Measurements from ENCODE around the gene TRIM41. TPM values are rescaled to one million over a fixed set of nuclear protein-coding genes. Genes with fewer than 3 reads are reported as not detected.

TRIM41 gene
- total and polyA plus RNA-seq, 9 of the 15 experiments (the other 6 are each of a cell fraction or from before 2014, with no cell fraction given): 1.8 to 47.6 (median 20.9) TPM

- no TSS peak for BruUV-seq (replicated peaks)
- CTCF ChIA-PET (ENCODE audit: low intra/inter-chr PET ratio): no interaction called here
- FAIRE-seq: no peak
- peak overlapping the region; percentile 92 to 97 for H3K9ac ChIP-seq (ENCODE audit: insufficient read depth in 1 of 2, low read depth in 2 of 2, low read length in 2 of 2)
- DNase-seq (ENCODE audit: extremely low read depth in 1 of 4, low spot score in 3 of 4): peak in 1 of 4 experiments; percentile 35
- peak overlapping the region; percentile 90 for H3K27ac ChIP-seq (ENCODE audit: extremely low read depth, low read depth, low read length)
- H3K4me1 ChIP-seq (replicated peaks in 1 of 2; ENCODE audit: control insufficient read depth in 2 of 2, insufficient read depth in 2 of 2, low read length in 2 of 2): peaks cover 4 to 50% of the 10 kb centered on the region in 2 experiments; a peak in 4 of 5 replicates
- peaks cover 11% of the 10 kb centered on the region for H3K36me3 ChIP-seq (ENCODE audit: control insufficient read depth, insufficient read depth, low read length)
- H3K9me1 ChIP-seq (ENCODE audit: control insufficient read depth, insufficient read depth, low read length): no peaks in the 10 kb centered on the region
- no peaks in the 10 kb centered on the region for H3K9me3 ChIP-seq (replicated peaks; ENCODE audit: control insufficient read depth, insufficient read depth, low read depth, low read length)
- ATAC-seq: no peak
- POLR2A ChIA-PET: interaction anchor here (0.6 to 1.7 kb wide), 4 partner anchors 15 to 384 kb away, joined by 3 to 7 read pairs (median 6); no protein-coding TSS in a partner anchor
- no peaks in the 10 kb centered on the region for H4K20me1 ChIP-seq (replicated peaks; ENCODE audit: control insufficient read depth, insufficient read depth, low read length)
- H3K79me2 ChIP-seq (ENCODE audit: control insufficient read depth, insufficient read depth, low read length): peaks cover 25% of the 10 kb centered on the region
- H3K4me3 ChIP-seq: peak overlapping the region; percentile 86
- peak overlapping the region; percentile 96 for H3K4me2 ChIP-seq (ENCODE audit: insufficient read depth, low read length)
- intact Hi-C loops (cut with micrococcal nuclease) (no loop called here), in situ Hi-C loops (cut with MboI) (no loop called here)
- peak overlapping the region; percentile 84 for H2AFZ ChIP-seq (ENCODE audit: low read depth, low read length)
- no peaks in the 10 kb centered on the region for H3K27me3 ChIP-seq (ENCODE audit: control insufficient read depth in 2 of 2, insufficient read depth in 2 of 2, low read length in 2 of 2)
- 17% methylated on average over 27 of the region's 27 CpGs for WGBS (ENCODE audit: insufficient coverage, low coverage, missing lambda C conversion rate)
- TF ChIP-seq ETV6 (IDR thresholded peaks at IDR 0.05; ENCODE audit: borderline replicate concordance in 1 of 2, low read depth in 2 of 2, low read length in 1 of 2) (peak in 1 of 2 experiments; percentile 33; a peak in 1 of 4 replicates), ETV6 (CRISPR knock-in tag; IDR thresholded peaks at IDR 0.05; ENCODE audit: borderline replicate concordance) (no peak), SPI1 (IDR thresholded peaks at IDR 0.05; ENCODE audit: borderline replicate concordance, low read depth, low read length) (0 out of 2 replicates have a peak, but pooled peaks have one; percentile 18), HDGF (IDR thresholded peaks at IDR 0.05) (no peak), KDM1A (IDR thresholded peaks at IDR 0.05) (peak in 1 of 2 experiments; percentile 20; a peak in 1 of 4 replicates), MIER1 (IDR thresholded peaks at IDR 0.05; ENCODE audit: low read depth) (no peak), PHF21A (IDR thresholded peaks at IDR 0.05; ENCODE audit: borderline replicate concordance, low read depth) (no peak), JUND (IDR thresholded peaks at IDR 0.05; ENCODE audit: borderline replicate concordance, low read depth, low read length) (0 out of 2 replicates have a peak, but pooled peaks have one; percentile 3), JUND (tag; IDR thresholded peaks at IDR 0.05; ENCODE audit: borderline replicate concordance, low read depth, low read length) (no peak), IRF1 (CRISPR knock-in tag; IDR thresholded peaks at IDR 0.05; ENCODE audit: borderline replicate concordance) (0 out of 2 replicates have a peak, but pooled peaks have one; percentile 18), SAFB2 (IDR thresholded peaks at IDR 0.05; ENCODE audit: borderline replicate concordance, low read depth, low read length, severe bottlenecking) (no peak), CCAR2 (IDR thresholded peaks at IDR 0.05; ENCODE audit: low read depth, low read length) (no peak), ZNF75A (CRISPR knock-in tag; IDR thresholded peaks at IDR 0.05) (no peak)
- TF ChIP-seq, protein P1, sequence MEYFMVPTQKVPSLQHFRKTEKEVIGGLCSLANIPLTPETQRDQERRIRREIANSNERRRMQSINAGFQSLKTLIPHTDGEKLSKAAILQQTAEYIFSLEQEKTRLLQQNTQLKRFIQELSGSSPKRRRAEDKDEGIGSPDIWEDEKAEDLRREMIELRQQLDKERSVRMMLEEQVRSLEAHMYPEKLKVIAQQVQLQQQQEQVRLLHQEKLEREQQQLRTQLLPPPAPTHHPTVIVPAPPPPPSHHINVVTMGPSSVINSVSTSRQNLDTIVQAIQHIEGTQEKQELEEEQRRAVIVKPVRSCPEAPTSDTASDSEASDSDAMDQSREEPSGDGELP (CRISPR knock-in tag; IDR thresholded peaks at IDR 0.05; ENCODE audit: borderline replicate concordance): peak; percentile 46; the same call in 1 of the 2 replicates
- TF ChIP-seq, protein P2, sequence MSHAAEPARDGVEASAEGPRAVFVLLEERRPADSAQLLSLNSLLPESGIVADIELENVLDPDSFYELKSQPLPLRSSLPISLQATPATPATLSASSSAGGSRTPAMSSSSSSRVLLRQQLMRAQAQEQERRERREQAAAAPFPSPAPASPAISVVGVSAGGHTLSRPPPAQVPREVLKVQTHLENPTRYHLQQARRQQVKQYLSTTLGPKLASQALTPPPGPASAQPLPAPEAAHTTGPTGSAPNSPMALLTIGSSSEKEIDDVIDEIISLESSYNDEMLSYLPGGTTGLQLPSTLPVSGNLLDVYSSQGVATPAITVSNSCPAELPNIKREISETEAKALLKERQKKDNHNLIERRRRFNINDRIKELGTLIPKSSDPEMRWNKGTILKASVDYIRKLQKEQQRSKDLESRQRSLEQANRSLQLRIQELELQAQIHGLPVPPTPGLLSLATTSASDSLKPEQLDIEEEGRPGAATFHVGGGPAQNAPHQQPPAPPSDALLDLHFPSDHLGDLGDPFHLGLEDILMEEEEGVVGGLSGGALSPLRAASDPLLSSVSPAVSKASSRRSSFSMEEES (CRISPR knock-in tag; IDR thresholded peaks at IDR 0.05): no peak
- TF ChIP-seq, protein P3, sequence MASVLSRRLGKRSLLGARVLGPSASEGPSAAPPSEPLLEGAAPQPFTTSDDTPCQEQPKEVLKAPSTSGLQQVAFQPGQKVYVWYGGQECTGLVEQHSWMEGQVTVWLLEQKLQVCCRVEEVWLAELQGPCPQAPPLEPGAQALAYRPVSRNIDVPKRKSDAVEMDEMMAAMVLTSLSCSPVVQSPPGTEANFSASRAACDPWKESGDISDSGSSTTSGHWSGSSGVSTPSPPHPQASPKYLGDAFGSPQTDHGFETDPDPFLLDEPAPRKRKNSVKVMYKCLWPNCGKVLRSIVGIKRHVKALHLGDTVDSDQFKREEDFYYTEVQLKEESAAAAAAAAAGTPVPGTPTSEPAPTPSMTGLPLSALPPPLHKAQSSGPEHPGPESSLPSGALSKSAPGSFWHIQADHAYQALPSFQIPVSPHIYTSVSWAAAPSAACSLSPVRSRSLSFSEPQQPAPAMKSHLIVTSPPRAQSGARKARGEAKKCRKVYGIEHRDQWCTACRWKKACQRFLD (CRISPR knock-in tag; IDR thresholded peaks at IDR 0.05): no peak
Observed at GRCh38 chr5:181221105-181221791, 1.8 kb upstream of the TRIM41 start.

Data from K562 (cell line).